NCI-H446 (cell line): Measurements from ENCODE around the gene NPY.

Experiments used
- DNase-seq, 2 experiments: peaks; one replicate each; lab custom pipeline; 2025; lab: John Stamatoyannopoulos, UW

NPY gene

GRCh38 chr7:24316340-24316739 lies 32.4 kb downstream of the NPY start:
- no peak for DNase-seq

- DNase-seq, result no peak
These were observed 34.3 kb downstream of the NPY start for GRCh38 chr7:24318326-24318725.

GRCh38 chr7:24319209-24319608 lies 35.2 kb downstream of the NPY start:
- DNase-seq, result no peak

GRCh38 chr7:24323961-24324480 lies 40.0 kb downstream of the NPY start:
- no peak for DNase-seq

GRCh38 chr7:24325708-24326107 lies 41.7 kb downstream of the NPY start:
- no peak for DNase-seq

- no peak for DNase-seq
These were observed 44.1 kb downstream of the NPY start for GRCh38 chr7:24328050-24328449.

- no peak for DNase-seq
These were observed 44.9 kb downstream of the NPY start for GRCh38 chr7:24328894-24329293.

- no peak for DNase-seq
These were observed 50.0 kb downstream of the NPY start for GRCh38 chr7:24334012-24334411.

GRCh38 chr7:24334627-24335026 lies 50.6 kb downstream of the NPY start:
- DNase-seq, result no peak

- no peak for DNase-seq
These were observed 52.5 kb downstream of the NPY start for GRCh38 chr7:24336461-24336860.

GRCh38 chr7:24337180-24337579 lies 53.2 kb downstream of the NPY start:
- DNase-seq, result no peak

GRCh38 chr7:24339575-24339974 lies 55.6 kb downstream of the NPY start:
- no peak for DNase-seq

- DNase-seq, result no peak
These were observed 56.7 kb downstream of the NPY start for GRCh38 chr7:24340727-24341126.
